ENCODE data around the gene SPPL2C.

- TF ChIP-seq POLR2AphosphoS5 (IDR thresholded peaks at IDR 0.05; ENCODE audit: low read depth, low read length) (no peak), POLR2A (IDR thresholded peaks at IDR 0.05; ENCODE audit: low read depth, low read length) (no peak)
These were observed 49.5 kb downstream of the SPPL2C start, which contains the start of gene MAPT for GRCh38 chr17:45894022-45894784.

Measured in GM12891 (cell line).